Trophoblast cell (in vitro differentiated cells and primary cell): Measurements from ENCODE around the gene EPHA3.
A peak's percentile ranks its signal among the peaks of the same experiment; 100 is the strongest.

Experiments used
- DNase-seq, 2 donors: peaks; one replicate each; pipeline ENCODE4 v3.0.0-alpha.2; 2016
- H2AFZ ChIP-seq: 2 replicates; pipeline ENCODE4 v1.6.1; 2013; ENCODE audit warnings: low read length, moderate library complexity, mild to moderate bottlenecking; ENCODE audit not compliant: insufficient read depth, poor library complexity
- H2AK5ac ChIP-seq: 2 replicates; pipeline ENCODE4 v1.6.1; 2013; ENCODE audit warnings: mild to moderate bottlenecking, low read length
- H2BK120ac ChIP-seq: 2 replicates; pipeline ENCODE4 v1.6.1; 2013; ENCODE audit warnings: low read length, mild to moderate bottlenecking, moderate library complexity; ENCODE audit not compliant: insufficient read depth, poor library complexity
- H2BK12ac ChIP-seq: 2 replicates; pipeline ENCODE4 v1.6.1; 2013; ENCODE audit warnings: mild to moderate bottlenecking, low read length, moderate library complexity
- H2BK5ac ChIP-seq: 2 replicates; pipeline ENCODE4 v1.6.1; 2013; ENCODE audit warnings: low read length, low read depth, moderate library complexity, mild to moderate bottlenecking; ENCODE audit not compliant: poor library complexity
- H3K14ac ChIP-seq: 2 replicates; pipeline ENCODE4 v1.6.1; 2013; ENCODE audit warnings: mild to moderate bottlenecking, low read length
- H3K18ac ChIP-seq: 2 replicates; pipeline ENCODE4 v1.6.1; 2013; ENCODE audit warnings: mild to moderate bottlenecking, low read length
- H3K23ac ChIP-seq: 2 replicates; pipeline ENCODE4 v1.6.1; 2013; ENCODE audit warnings: low read length
- H3K27ac ChIP-seq: 2 replicates; pipeline ENCODE4 v1.5.1; 2013; ENCODE audit warnings: low read depth, mild to moderate bottlenecking, inconsistent platforms, low read length, moderate library complexity
- H3K27me3 ChIP-seq: 2 replicates; pipeline ENCODE4 v1.6.1; 2013; ENCODE audit warnings: inconsistent platforms, mild to moderate bottlenecking, low read length, moderate library complexity; ENCODE audit not compliant: insufficient read depth
- H3K36me3 ChIP-seq, 2 experiments: 1 replicate in 1 of 2; 2 replicates in 1 of 2; pipeline ENCODE4 v1.6.1; 2013; ENCODE audit warnings: low read length in 2 of 2, mild to moderate bottlenecking in 2 of 2, moderate library complexity in 1 of 2; ENCODE audit not compliant: insufficient read depth in 2 of 2, control insufficient read depth in 1 of 2
- H3K4ac ChIP-seq: 2 replicates; pipeline ENCODE4 v1.6.1; 2013; ENCODE audit warnings: low read depth, mild to moderate bottlenecking, low read length, moderate library complexity
- H3K4me1 ChIP-seq, 2 experiments: 1 replicate in 1 of 2; 2 replicates in 1 of 2; pipeline ENCODE4 v1.6.1; 2013; ENCODE audit warnings: low read length in 2 of 2, mild to moderate bottlenecking in 2 of 2, moderate library complexity in 1 of 2; ENCODE audit not compliant: insufficient read depth in 2 of 2, control insufficient read depth in 1 of 2
- H3K4me2 ChIP-seq: 2 replicates; pipeline ENCODE4 v1.6.1; 2013; ENCODE audit warnings: inconsistent platforms, mild to moderate bottlenecking, low read length, moderate library complexity
- H3K4me3 ChIP-seq: 2 replicates; pipeline ENCODE4 v1.5.1; 2013; ENCODE audit warnings: mild to moderate bottlenecking, low read depth, low read length, inconsistent platforms
- H3K79me1 ChIP-seq: one replicate; pipeline ENCODE4 v1.6.1; 2013; ENCODE audit warnings: low read length
- H3K79me2 ChIP-seq: 2 replicates; pipeline ENCODE4 v1.6.1; 2013; ENCODE audit warnings: low read length, mild to moderate bottlenecking; ENCODE audit not compliant: control insufficient read depth, insufficient read depth, poor library complexity
- H3K9ac ChIP-seq: 2 replicates; pipeline ENCODE4 v1.6.1; 2013; ENCODE audit warnings: mild to moderate bottlenecking, low read length
- H3K9me3 ChIP-seq: 2 replicates; pipeline ENCODE4 v1.6.1; 2013; ENCODE audit warnings: low read depth, mild to moderate bottlenecking, control low read depth, inconsistent platforms, low read length; ENCODE audit not compliant: insufficient read depth
- H4K12ac ChIP-seq: 2 replicates; pipeline ENCODE4 v1.6.1; 2013; ENCODE audit warnings: low read depth, mild to moderate bottlenecking, low read length, moderate library complexity
- H4K8ac ChIP-seq: 2 replicates; pipeline ENCODE4 v1.6.1; 2013; ENCODE audit warnings: low read depth, mild to moderate bottlenecking, low read length, moderate library complexity
- H4K91ac ChIP-seq: one replicate; pipeline ENCODE4 v1.6.1; 2013; ENCODE audit warnings: low read depth, mild to moderate bottlenecking, low read length, moderate library complexity
- WGBS: extraction: QIAGEN DNeasy Blood & Tissue Kit; methylation state at CpG from one replicate; pipeline ENCODE4 v1.1.7; 2013; ENCODE audit warnings: missing lambda C conversion rate; ENCODE audit not compliant: insufficient read length, insufficient coverage; ENCODE audit errors: extremely low coverage; 5-methylcytosine and 5-hydroxymethylcytosine counted together

EPHA3 gene

DNA sequence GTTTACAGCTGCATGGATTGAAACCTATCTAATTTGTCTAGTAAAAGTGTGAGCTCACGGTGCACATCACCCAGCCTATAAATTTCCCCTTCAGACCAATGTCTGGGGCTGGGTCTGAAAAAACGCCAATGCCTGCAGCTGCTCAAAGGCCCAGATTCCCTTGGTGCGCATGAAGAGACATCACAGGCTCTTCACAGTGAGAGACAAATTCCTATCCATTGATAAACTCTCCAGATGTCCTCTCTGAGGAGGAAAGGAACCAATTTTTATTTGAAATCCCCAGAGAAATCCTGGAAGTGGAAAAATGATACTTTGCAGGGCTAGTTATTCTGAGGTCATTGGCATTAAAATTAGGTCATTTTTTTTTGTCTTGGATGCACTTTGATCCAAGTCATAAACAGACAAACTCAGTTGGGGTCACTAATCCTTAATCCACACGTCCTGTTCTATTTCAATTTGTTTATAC, 360.5 kb downstream of the EPHA3 start:
- H3K4me2 ChIP-seq = no peak overlapping the region
- H3K27me3 ChIP-seq = no peaks in the 10 kb centered on the region
- no peak overlapping the region for H3K18ac ChIP-seq
- no peak overlapping the region for H2BK12ac ChIP-seq
- no peak overlapping the region for H4K12ac ChIP-seq
- no peak overlapping the region for H2BK120ac ChIP-seq
- H3K4me3 ChIP-seq = no peak overlapping the region
- H2AFZ ChIP-seq = no peak overlapping the region
- H3K9me3 ChIP-seq = no peaks in the 10 kb centered on the region
- WGBS = no CpG with 5 or more reads among the region's 4 CpGs
- H3K9ac ChIP-seq = peak overlapping the region; percentile 66
- no peak overlapping the region for H3K23ac ChIP-seq
- H3K36me3 ChIP-seq = no peaks in the 10 kb centered on the region
- H4K8ac ChIP-seq = no peak overlapping the region
- H3K79me2 ChIP-seq = no peaks in the 10 kb centered on the region
- H2AK5ac ChIP-seq = no peak overlapping the region
- no peak for DNase-seq
- no peak overlapping the region for H3K27ac ChIP-seq
- no peaks in the 10 kb centered on the region for H3K79me1 ChIP-seq
- no peak overlapping the region for H3K4ac ChIP-seq
- H4K91ac ChIP-seq = no peak overlapping the region
- no peak overlapping the region for H2BK5ac ChIP-seq
- no peaks in the 10 kb centered on the region for H3K4me1 ChIP-seq
- H3K14ac ChIP-seq = no peak overlapping the region

DNA sequence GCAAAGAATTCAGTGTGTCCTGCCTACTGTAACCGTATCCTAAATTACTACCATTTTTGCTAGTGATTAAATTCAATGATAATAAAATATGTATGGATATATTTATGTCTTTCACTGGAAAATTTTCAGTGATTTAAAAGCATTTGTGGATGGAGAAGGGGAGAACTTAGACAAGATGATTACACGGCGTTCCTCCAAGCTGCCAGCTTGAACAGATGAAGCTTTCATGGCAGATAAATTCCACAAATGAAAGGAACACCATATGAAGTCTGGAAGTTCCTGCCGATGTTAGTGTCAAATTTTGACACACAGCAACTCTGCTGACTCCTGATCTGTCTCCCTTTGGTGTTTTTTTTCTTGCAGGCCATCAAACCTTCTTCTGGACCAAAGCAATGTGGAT, 364.7 kb downstream of the EPHA3 start:
- DNase-seq = no peak
- H2AK5ac ChIP-seq = no peak overlapping the region
- H3K4ac ChIP-seq = no peak overlapping the region
- H3K18ac ChIP-seq = no peak overlapping the region
- H3K4me2 ChIP-seq = no peak overlapping the region
- no peak overlapping the region for H3K9ac ChIP-seq
- no peaks in the 10 kb centered on the region for H3K36me3 ChIP-seq
- H2BK5ac ChIP-seq = no peak overlapping the region
- H4K91ac ChIP-seq = no peak overlapping the region
- no peaks in the 10 kb centered on the region for H3K9me3 ChIP-seq
- H3K23ac ChIP-seq = no peak overlapping the region
- H3K4me3 ChIP-seq = no peak overlapping the region
- H3K27me3 ChIP-seq = no peaks in the 10 kb centered on the region
- H3K27ac ChIP-seq = no peak overlapping the region
- no peak overlapping the region for H4K8ac ChIP-seq
- H3K14ac ChIP-seq = no peak overlapping the region
- no peak overlapping the region for H2BK12ac ChIP-seq
- no peaks in the 10 kb centered on the region for H3K79me1 ChIP-seq
- H3K4me1 ChIP-seq = no peaks in the 10 kb centered on the region
- no peak overlapping the region for H2AFZ ChIP-seq
- no peak overlapping the region for H4K12ac ChIP-seq
- WGBS = no CpG with 5 or more reads among the region's 4 CpGs
- H2BK120ac ChIP-seq = no peak overlapping the region
- H3K79me2 ChIP-seq = no peaks in the 10 kb centered on the region

DNA sequence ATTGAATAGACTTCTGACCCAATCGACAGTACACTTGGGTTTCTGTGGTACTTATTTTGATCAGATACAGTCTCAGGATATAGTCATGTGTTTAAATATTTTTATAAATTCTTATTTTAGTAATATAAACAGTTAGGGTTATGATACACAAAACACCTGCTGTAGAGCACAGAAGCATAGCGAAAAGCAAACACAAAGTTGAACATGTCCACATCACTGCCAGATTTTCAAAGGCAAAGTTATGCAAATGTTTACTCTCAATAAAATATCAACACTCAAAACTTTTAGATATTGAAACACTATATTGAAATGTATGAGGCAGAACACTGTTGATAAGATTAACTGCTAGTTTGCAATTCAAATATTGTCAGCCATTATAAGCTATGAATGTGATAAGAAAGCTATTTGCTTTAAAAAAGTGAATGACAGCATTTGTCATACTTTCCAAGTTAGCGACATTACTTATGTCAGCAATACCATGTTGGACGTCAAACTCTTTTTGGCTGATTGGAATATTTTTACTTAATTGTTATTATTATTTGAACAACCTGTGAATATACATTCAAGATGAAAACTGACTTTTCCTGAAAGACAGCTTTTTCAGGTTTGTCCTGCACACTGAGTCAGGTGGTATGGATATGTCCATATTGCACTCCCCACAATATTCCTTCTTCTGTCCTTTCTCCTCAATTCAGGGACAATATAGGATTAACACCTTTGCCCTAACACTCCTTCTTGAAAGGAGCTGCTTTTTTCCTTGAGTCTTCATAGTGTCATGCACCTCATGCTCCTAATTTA, 367.1 kb downstream of the EPHA3 start:
- Histone ChIP-seq H3K23ac (no peak overlapping the region), H3K14ac (no peak overlapping the region), H3K36me3 (no peaks in the 10 kb centered on the region), H3K27ac (no peak overlapping the region), H2BK120ac (no peak overlapping the region), H2AK5ac (no peak overlapping the region), H3K9me3 (no peaks in the 10 kb centered on the region), H3K18ac (no peak overlapping the region), H3K27me3 (no peaks in the 10 kb centered on the region), H4K91ac (no peak overlapping the region), H3K4me1 (no peaks in the 10 kb centered on the region), H3K4me2 (no peak overlapping the region), H2AFZ (no peak overlapping the region), H3K4me3 (no peak overlapping the region), H4K12ac (no peak overlapping the region), H2BK12ac (no peak overlapping the region), H4K8ac (no peak overlapping the region), H3K79me1 (no peaks in the 10 kb centered on the region), H3K79me2 (no peaks in the 10 kb centered on the region), H3K9ac (no peak overlapping the region), H2BK5ac (no peak overlapping the region), H3K4ac (no peak overlapping the region)
- peak in 1 of 2 donors; percentile 2 for DNase-seq
- WGBS = no CpG with 5 or more reads among the region's 4 CpGs

DNA sequence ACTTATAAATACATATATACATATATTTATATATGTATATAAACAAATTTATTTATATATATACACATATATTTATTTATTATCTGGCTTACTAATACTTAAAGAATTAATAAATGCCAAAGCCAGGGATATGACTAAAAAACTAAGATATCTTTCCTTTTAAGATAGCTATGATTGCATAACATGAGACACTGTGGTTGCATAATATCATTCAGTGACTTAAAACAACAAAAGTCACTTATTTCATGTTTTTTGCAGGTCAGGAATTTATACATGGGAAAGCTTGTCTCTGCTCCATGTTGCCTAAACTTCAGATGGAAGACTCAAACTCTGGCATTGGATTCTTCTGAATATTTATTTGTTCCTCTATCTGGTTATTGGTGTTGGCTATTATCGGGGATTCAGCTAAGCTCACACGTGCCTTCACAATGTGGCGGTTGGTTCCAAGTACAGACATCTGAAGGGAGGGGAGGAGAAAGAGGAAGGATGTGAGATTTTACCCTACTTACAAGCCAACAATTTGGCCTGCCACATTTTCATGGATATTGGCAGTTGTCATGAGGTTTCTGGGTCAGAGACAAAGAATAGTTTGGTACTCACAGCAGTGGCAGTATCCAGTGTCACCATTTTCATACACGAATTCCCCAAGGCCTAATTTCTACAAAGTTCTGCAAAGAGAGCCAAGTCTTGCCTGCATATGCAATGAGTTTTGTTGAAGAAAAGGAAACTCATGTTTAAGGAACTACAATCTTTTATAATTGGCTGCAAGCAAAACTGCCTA, 381.6 kb downstream of the EPHA3 start:
- H3K79me2 ChIP-seq = no peaks in the 10 kb centered on the region
- H3K9ac ChIP-seq = no peak overlapping the region
- no peak overlapping the region for H3K4me2 ChIP-seq
- H3K27me3 ChIP-seq = no peaks in the 10 kb centered on the region
- no peak overlapping the region for H2BK120ac ChIP-seq
- H3K27ac ChIP-seq = no peak overlapping the region
- H4K12ac ChIP-seq = no peak overlapping the region
- H2BK12ac ChIP-seq = no peak overlapping the region
- no peaks in the 10 kb centered on the region for H3K9me3 ChIP-seq
- H4K8ac ChIP-seq = no peak overlapping the region
- H3K36me3 ChIP-seq = no peaks in the 10 kb centered on the region
- no peak overlapping the region for H3K4ac ChIP-seq
- no CpG with 5 or more reads among the region's 4 CpGs for WGBS
- H2AFZ ChIP-seq = no peak overlapping the region
- no peak overlapping the region for H2BK5ac ChIP-seq
- H2AK5ac ChIP-seq = no peak overlapping the region
- H3K4me1 ChIP-seq = no peaks in the 10 kb centered on the region
- H4K91ac ChIP-seq = no peak overlapping the region
- H3K14ac ChIP-seq = no peak overlapping the region
- H3K18ac ChIP-seq = no peak overlapping the region
- no peak for DNase-seq
- no peak overlapping the region for H3K4me3 ChIP-seq
- H3K23ac ChIP-seq = no peak overlapping the region
- H3K79me1 ChIP-seq = no peaks in the 10 kb centered on the region
